HEK293 (cell line): ENCODE results near the gene ARHGEF40.

ENCODE experiments used
- BCL11A ChIP-seq: fragments of 450-650 bp; formaldehyde crosslinking; IDR thresholded peaks from 2 replicates; pipeline ENCODE4 v1.5.1; 2016; ENCODE audit warnings: low read depth, missing biosample characterization, missing genetic modification characterization
- SP2 ChIP-seq: fragments of 450-650 bp; formaldehyde crosslinking; IDR thresholded peaks from 2 replicates; pipeline ENCODE4 v1.5.1; 2016; ENCODE audit warnings: missing biosample characterization, missing genetic modification characterization
- TCF7L2 ChIP-seq: IDR thresholded peaks from 2 replicates; pipeline ENCODE4 v1.6.1; 2011; ENCODE audit warnings: low read depth, mild to moderate bottlenecking, inconsistent platforms, low read length, moderate library complexity, borderline replicate concordance
- ZNF155 ChIP-seq: fragments of 450-650 bp; formaldehyde crosslinking; IDR thresholded peaks from 2 replicates; pipeline ENCODE4 v1.5.1; 2016; ENCODE audit warnings: missing biosample characterization, missing genetic modification characterization
- ZNF76 ChIP-seq: fragments of 450-650 bp; formaldehyde crosslinking; IDR thresholded peaks from 2 replicates; pipeline ENCODE4; 2016; ENCODE audit warnings: low read depth, missing biosample characterization, missing genetic modification characterization, borderline replicate concordance
- TF ChIP-seq, protein P1 (sequence below): fragments of 450-650 bp; formaldehyde crosslinking; IDR thresholded peaks from 2 replicates; pipeline ENCODE4 v1.5.1; 2016; ENCODE audit warnings: missing biosample characterization, missing genetic modification characterization
- TF ChIP-seq, protein P2 (sequence below): fragments of 450-650 bp; formaldehyde crosslinking; IDR thresholded peaks from 2 replicates; pipeline ENCODE4 v1.5.1; 2017; ENCODE audit warnings: missing biosample characterization, missing genetic modification characterization
- TF ChIP-seq, protein P3 (sequence below): fragments of 450-650 bp; formaldehyde crosslinking; IDR thresholded peaks from 2 replicates; pipeline ENCODE4 v1.5.1; 2016; ENCODE audit warnings: missing biosample characterization, missing genetic modification characterization, borderline replicate concordance
- TF ChIP-seq, protein P4 (sequence below): fragments of 450-650 bp; formaldehyde crosslinking; IDR thresholded peaks from 2 replicates; pipeline ENCODE4 v1.5.1; 2016; ENCODE audit warnings: missing biosample characterization, missing genetic modification characterization
- TF ChIP-seq, protein P5 (sequence below): fragments of 450-650 bp; formaldehyde crosslinking; IDR thresholded peaks from 2 replicates; pipeline ENCODE4 v1.5.1; 2017; ENCODE audit warnings: missing biosample characterization, missing genetic modification characterization
- TF ChIP-seq, protein P6 (sequence below): fragments of 450-650 bp; formaldehyde crosslinking; IDR thresholded peaks from 2 replicates; pipeline ENCODE4; 2016; ENCODE audit warnings: missing biosample characterization, missing genetic modification characterization

DNA sequence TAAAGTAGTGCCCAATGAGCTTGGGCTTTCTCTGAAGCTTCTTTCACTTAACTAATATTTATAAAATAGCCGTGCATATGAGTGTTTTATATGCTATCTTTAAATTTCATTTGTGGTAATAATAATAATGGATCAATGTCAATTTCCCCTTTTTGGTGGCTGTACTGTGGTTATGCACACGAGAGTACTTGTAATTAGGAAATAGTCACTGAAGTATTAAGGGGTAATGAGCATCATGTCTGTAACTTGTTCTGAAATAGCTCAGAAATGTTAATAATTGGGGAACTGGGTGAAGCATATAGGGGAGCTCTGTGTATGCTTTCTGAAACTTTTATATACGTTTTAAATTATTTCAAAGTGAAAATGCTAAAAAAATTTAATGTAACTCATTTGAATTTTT, 19.5 kb upstream of the ARHGEF40 start:
- TF ChIP-seq SP2 (no peak), ZNF155 (no peak), ZNF76 (tag by site-specific recombination) (no peak), BCL11A (no peak), TCF7L2 (no peak)
- TF ChIP-seq, protein P1, sequence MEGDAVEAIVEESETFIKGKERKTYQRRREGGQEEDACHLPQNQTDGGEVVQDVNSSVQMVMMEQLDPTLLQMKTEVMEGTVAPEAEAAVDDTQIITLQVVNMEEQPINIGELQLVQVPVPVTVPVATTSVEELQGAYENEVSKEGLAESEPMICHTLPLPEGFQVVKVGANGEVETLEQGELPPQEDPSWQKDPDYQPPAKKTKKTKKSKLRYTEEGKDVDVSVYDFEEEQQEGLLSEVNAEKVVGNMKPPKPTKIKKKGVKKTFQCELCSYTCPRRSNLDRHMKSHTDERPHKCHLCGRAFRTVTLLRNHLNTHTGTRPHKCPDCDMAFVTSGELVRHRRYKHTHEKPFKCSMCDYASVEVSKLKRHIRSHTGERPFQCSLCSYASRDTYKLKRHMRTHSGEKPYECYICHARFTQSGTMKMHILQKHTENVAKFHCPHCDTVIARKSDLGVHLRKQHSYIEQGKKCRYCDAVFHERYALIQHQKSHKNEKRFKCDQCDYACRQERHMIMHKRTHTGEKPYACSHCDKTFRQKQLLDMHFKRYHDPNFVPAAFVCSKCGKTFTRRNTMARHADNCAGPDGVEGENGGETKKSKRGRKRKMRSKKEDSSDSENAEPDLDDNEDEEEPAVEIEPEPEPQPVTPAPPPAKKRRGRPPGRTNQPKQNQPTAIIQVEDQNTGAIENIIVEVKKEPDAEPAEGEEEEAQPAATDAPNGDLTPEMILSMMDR: no peak
- TF ChIP-seq, protein P2, sequence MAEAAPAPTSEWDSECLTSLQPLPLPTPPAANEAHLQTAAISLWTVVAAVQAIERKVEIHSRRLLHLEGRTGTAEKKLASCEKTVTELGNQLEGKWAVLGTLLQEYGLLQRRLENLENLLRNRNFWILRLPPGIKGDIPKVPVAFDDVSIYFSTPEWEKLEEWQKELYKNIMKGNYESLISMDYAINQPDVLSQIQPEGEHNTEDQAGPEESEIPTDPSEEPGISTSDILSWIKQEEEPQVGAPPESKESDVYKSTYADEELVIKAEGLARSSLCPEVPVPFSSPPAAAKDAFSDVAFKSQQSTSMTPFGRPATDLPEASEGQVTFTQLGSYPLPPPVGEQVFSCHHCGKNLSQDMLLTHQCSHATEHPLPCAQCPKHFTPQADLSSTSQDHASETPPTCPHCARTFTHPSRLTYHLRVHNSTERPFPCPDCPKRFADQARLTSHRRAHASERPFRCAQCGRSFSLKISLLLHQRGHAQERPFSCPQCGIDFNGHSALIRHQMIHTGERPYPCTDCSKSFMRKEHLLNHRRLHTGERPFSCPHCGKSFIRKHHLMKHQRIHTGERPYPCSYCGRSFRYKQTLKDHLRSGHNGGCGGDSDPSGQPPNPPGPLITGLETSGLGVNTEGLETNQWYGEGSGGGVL: no peak
- TF ChIP-seq, protein P3, sequence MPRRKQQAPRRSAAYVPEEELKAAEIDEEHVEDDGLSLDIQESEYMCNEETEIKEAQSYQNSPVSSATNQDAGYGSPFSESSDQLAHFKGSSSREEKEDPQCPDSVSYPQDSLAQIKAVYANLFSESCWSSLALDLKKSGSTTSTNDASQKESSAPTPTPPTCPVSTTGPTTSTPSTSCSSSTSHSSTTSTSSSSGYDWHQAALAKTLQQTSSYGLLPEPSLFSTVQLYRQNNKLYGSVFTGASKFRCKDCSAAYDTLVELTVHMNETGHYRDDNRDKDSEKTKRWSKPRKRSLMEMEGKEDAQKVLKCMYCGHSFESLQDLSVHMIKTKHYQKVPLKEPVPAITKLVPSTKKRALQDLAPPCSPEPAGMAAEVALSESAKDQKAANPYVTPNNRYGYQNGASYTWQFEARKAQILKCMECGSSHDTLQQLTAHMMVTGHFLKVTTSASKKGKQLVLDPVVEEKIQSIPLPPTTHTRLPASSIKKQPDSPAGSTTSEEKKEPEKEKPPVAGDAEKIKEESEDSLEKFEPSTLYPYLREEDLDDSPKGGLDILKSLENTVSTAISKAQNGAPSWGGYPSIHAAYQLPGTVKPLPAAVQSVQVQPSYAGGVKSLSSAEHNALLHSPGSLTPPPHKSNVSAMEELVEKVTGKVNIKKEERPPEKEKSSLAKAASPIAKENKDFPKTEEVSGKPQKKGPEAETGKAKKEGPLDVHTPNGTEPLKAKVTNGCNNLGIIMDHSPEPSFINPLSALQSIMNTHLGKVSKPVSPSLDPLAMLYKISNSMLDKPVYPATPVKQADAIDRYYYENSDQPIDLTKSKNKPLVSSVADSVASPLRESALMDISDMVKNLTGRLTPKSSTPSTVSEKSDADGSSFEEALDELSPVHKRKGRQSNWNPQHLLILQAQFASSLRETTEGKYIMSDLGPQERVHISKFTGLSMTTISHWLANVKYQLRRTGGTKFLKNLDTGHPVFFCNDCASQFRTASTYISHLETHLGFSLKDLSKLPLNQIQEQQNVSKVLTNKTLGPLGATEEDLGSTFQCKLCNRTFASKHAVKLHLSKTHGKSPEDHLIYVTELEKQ (tag by site-specific recombination): no peak
- TF ChIP-seq, protein P4, sequence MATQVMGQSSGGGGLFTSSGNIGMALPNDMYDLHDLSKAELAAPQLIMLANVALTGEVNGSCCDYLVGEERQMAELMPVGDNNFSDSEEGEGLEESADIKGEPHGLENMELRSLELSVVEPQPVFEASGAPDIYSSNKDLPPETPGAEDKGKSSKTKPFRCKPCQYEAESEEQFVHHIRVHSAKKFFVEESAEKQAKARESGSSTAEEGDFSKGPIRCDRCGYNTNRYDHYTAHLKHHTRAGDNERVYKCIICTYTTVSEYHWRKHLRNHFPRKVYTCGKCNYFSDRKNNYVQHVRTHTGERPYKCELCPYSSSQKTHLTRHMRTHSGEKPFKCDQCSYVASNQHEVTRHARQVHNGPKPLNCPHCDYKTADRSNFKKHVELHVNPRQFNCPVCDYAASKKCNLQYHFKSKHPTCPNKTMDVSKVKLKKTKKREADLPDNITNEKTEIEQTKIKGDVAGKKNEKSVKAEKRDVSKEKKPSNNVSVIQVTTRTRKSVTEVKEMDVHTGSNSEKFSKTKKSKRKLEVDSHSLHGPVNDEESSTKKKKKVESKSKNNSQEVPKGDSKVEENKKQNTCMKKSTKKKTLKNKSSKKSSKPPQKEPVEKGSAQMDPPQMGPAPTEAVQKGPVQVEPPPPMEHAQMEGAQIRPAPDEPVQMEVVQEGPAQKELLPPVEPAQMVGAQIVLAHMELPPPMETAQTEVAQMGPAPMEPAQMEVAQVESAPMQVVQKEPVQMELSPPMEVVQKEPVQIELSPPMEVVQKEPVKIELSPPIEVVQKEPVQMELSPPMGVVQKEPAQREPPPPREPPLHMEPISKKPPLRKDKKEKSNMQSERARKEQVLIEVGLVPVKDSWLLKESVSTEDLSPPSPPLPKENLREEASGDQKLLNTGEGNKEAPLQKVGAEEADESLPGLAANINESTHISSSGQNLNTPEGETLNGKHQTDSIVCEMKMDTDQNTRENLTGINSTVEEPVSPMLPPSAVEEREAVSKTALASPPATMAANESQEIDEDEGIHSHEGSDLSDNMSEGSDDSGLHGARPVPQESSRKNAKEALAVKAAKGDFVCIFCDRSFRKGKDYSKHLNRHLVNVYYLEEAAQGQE (tag by site-specific recombination): no peak
- TF ChIP-seq, protein P5, sequence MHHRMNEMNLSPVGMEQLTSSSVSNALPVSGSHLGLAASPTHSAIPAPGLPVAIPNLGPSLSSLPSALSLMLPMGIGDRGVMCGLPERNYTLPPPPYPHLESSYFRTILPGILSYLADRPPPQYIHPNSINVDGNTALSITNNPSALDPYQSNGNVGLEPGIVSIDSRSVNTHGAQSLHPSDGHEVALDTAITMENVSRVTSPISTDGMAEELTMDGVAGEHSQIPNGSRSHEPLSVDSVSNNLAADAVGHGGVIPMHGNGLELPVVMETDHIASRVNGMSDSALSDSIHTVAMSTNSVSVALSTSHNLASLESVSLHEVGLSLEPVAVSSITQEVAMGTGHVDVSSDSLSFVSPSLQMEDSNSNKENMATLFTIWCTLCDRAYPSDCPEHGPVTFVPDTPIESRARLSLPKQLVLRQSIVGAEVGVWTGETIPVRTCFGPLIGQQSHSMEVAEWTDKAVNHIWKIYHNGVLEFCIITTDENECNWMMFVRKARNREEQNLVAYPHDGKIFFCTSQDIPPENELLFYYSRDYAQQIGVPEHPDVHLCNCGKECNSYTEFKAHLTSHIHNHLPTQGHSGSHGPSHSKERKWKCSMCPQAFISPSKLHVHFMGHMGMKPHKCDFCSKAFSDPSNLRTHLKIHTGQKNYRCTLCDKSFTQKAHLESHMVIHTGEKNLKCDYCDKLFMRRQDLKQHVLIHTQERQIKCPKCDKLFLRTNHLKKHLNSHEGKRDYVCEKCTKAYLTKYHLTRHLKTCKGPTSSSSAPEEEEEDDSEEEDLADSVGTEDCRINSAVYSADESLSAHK (tag by site-specific recombination): no peak
- TF ChIP-seq, protein P6, sequence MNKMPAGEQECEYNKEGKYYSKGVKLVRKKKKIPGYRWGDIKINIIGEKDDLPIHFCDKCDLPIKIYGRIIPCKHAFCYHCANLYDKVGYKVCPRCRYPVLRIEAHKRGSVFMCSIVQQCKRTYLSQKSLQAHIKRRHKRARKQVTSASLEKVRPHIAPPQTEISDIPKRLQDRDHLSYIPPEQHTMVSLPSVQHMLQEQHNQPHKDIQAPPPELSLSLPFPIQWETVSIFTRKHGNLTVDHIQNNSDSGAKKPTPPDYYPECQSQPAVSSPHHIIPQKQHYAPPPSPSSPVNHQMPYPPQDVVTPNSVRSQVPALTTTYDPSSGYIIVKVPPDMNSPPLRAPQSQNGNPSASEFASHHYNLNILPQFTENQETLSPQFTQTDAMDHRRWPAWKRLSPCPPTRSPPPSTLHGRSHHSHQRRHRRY (tag by site-specific recombination): no peak
